ENCODE results near the gene NKD2.

NKD2 gene

DNA sequence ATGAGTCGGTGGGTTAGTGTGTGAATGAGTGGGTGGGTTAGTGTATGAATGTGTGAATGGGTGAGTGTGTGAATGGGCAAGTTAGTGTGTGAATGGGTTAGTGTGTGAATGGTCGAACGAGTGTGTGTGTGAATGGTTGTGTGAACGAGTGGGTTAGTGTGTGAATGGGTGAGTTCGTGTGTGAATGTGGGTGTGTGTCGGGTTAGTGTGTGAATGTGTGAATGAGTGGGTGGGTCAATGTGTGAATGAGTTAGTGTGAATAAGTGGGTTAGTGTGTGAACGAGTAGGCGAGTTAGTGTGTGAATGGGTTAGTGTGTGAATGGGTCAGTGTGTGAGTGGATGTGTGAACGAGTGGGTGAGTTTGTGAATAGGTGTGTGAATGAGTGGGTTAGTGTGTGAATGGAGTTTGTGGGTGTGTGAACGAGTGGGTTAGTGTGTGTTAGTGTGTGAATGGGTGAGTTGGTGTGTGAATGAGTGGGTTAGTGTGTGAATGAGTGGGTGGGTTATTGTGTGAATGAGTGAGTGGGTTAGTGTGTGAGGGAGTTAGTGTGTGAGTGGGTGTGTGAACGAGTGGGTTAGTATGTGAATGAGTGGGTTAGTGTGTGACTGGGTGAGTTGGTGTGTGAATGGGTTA lies 38.8 kb downstream of the NKD2 start:
- no peak for DNase-seq

DNA sequence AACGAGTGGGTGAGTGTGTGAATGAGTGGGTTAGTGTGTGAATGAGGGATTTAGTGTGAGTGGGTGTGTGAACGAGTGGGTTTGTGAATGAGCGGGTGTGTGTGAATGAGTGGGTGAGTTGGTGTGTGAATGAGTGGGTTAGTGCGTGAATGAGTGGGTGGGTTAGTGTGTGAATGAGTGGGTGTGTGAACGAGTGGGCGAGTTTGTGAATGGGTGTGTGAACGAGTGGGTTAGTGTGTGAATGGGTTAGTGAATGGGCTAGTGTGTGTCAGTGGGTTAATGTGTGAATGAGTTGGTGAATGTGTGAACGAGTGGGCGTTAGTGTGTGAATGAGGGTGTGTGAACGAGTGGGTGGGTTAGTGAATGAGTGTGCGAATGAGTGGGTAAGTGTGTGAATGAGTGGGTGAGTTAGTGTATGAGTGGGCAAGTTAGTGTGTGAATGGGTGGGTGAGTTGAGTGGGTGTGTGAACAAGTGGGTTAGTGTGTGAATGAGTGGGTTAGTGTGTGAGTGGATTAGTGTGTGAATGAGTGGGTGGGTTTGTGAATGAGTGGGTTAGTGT lies 39.6 kb downstream of the NKD2 start:
- no peak for DNase-seq

DNA sequence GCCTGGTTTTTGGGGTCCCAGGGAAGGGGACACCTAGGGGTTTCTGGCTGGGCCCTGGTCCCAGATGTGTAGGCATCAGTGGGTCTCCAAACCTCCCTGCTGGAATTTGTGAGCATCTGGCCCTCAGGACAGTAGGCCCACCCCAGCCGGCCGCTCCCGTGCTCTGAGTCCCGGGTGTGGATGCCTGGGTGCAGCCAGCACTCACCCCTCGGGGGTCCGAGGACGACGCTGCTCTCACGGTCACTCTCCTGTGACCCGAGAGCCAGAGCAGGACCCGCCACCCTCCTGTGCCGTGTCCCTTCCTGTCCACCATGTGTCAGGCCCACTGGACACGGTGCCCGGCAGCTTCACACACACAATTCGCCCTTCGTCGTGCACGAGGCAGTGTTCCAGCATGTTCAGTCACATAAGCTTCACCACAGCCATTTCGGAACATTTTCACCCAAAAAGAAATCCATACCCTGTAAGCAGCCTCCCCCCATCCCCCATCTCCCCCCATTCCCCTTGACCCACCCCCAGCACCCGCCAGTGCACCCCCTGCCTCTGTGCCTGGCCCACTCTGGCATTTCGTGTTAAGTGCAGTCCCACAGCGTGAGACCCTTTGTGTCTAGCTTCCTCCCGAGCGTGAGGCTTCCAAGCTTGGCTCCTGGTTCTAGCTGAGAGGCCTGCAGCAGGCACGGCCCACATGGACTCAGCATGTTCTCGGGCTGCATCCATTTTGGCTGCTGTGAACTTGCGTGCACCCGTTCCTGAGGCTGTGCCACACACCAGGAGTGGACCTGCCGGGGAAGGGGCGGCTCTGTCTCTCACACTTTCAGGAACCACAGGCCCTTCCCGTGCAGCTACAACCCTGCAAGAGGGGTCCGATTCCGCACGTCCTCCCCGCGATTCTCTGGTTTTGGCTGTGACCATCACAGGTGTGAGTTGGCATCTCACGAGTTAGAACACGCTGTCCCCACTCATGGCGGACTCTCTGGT lies 40.5 kb downstream of the NKD2 start:
- DNase-seq = no peak

DNA sequence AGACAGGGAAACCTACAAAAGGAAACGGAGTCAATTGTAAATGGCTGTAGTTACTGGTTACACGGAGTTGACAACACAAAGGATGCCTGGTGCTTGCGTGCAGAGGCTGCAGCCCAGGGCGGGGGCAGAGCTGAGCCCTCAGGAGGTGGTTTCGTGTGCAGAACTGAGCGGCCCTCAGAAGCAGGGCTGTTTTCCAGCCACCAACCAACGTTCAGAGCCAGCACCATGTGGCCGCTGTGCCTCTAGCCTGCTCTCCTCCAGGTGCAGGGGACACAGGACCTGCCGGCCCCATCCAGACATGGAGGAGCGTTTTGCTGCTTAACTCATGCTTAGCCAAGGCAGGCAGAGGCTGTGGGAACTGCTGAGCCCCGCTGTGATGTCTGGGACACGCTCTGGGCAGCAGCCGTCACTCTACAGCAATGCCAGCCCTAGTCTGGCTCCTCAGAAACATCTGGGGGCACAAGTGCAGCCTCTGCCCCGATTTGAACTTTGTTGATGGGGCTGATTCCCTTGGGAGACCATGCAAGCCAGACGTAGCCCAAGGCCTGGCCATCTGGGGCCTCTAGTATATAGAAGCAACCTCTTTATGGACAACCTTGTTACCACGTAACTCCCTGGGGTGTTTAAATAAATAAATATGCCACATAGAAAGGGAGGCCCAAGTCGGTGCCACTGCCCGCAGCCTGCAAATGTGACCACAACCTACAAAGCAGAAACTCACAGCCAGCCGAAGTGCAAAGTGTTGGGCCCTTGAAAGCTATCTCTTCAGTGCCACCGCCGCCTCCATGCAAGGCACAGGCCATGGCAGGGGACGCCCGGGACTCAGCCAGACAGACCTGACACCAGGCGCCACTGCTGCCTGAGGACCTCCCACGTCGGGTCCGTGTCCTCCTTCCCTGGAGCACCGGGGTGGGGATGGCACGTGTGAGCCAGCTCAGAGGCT lies 42.1 kb downstream of the NKD2 start:
- DNase-seq = no peak

DNA sequence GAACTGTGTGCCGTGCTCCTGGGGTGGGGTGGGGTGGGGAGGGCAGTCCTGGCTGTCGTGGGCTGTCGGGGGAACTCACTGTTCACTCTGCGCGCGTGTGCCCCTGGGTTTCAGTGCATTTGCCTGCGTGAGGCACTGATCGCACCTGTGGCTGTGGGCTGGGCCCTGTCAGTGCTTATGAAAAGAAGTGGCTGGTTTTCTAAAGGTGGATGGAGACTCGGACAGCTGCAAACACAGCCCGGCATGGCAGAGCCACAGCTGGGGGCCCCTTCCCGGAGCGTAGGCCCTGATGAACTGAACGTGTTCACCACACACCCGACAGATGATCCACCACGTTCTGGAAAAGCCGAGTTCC lies 42.7 kb downstream of the NKD2 start:
- no peak for DNase-seq

DNA sequence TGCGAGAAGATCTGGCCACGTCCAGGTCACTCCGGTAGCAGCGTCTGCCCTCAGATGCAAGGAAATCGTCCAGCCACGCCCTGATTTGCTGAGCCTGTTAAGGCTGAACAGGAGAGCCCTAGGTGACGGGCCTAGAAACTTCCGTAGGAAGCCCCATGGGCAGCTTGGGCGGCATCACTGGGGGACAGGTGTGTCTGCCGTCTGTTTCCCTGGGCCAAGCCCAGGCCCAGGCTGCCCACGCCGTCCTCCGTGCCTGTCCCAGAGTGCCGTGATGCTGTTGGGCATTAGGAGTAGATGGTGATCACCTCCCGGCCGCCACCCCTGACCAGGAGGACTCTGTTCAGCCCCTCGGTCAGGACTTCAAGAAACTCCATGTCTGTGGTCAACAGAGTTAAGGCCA lies 43.5 kb downstream of the NKD2 start:
- DNase-seq = no peak

DNA sequence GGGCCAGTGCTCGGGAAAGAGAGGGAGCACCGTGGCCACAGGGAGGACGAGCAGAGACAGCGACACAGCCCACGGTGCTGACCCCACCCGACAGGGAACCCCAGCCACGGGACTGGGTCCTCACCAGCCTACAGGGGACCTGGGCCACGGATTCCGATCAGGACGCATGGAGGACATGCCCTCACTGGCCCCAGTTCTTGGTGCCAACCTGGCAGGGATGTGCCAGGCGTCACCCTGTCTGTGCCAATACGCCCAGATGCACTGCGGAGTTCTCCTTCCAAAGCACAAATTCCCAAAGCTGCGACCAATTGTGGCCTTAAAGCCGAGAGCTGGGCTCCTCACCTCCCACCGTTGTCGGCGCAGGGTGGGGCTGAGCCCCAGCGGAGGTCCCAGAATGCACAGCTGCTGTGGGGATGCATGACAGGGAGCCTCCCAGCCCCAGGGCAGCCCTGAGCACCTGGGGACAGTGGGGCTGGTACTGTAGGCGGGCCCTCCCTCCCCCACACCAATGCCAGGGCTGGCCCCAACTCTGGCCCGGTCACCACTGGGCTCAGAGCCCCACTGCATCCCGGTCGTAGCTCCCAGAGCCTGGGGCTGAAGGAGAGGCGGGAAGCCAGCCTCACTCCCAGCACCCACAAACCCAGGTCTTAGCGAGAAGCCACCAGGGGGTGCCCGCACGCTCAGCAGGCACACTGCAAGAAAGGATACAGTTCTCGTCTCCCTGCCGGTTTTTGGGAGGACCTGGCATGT lies 44.2 kb downstream of the NKD2 start:
- no peak for DNase-seq

DNA sequence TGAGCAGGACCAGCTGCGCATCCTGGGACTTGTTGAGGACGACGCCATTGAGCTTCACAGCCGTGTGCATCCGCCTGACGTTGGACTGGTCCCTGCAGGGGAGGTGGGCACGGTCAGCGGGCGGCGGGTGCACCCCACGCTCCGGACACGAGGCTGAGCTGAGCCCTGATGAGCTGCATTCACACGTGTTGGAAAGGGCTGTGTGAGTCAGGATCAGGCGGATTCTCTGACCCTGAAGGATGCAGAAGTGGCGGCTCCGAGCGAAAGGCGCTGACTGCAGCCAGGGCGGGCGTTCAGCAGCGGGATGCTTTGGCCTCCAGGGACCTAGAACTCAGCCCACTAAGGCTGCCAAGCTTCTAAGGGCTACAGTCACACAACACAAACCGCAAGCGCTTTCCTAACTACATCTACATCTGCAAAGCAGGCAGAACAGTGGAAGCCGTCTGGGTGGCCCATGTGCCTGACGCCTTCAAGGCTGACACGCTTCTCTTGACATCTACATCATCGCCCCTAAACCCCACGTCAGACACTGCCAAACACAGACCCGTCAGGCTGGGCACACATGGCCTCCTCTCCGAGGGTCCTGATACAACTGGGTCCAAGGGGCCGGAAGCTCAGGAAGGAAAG lies 44.9 kb downstream of the NKD2 start:
- DNase-seq = no peak

DNA sequence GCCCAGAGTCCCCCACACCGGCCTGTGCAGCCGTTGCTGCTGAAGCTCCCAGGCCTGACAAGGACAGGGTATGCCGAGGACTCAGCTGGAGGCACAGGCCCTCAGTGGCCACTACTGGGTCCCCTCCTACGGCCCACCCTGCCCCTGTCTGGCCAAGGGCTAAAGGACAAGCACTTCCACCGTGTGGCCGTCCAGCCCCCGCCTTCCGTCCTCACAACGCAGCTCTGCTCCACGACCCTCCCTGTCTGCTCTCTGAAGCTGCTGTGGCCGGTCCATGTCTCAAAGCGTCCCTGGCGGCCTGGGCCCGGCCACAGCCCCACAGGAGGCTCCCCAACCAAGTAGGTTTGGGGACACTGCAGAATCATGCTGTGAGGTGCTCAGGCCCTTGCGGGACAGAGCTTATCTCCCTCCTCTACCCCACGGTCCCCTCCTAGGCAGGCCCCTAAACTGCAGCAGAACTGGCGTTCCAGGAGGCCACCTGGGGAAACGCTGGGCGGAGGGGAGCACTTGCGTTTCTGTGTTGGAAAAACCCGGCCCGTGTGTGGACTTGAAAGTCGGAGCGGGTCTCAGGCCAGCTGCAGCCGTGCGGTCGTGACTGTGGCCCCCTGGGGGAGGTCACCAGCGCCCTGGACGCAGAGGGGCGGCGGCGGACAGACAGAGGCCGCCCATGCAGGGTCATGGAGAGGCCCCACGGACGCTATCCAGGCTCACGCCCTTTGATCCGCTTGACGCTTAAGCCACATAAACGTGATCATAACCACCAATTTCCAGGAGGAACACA lies 45.6 kb downstream of the NKD2 start:
- DNase-seq = no peak

DNA sequence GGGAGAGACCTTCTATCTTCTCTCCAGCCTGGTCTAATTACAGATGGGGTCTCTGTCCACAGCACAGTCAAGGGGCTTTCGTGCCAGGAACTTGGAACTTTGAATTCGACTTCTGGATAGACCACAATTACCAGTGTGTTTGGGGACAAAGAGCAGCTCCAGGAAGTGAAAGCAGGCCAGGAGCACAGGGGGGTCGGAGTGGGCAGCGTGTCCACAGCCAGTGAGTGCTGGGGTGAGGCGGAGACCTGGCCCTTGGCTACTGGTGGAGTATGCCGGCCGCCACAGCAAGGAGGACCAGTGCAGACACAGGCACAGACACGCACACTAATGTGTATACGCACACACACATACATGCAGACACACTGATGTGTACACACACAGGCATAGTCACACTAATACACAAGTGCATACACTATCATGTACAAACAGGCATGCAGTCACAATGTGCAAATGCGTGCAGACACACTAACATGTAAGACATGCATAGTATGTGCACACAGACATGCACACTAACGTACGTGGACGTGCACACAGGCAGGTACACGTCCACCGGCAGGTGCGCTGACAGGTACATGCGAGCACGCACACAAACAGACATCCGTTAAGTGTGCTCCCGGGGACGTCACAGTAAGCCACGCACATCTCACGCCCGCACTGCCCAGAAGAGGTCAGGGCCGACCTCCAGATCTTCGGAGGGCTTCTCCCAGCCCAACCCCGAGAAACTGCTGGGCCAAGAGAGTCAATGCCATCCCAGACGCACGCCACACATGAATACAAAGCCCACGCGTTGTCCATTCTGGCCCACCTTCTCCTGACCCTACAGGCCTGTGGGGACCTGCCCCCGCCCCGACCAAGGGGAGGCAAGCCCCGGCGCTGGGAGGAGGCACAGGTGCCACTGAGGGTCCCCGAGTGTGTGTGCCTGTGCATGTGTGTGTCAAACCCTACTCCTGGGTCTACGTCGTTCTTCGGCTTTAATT lies 46.5 kb downstream of the NKD2 start:
- DNase-seq = no peak

DNA sequence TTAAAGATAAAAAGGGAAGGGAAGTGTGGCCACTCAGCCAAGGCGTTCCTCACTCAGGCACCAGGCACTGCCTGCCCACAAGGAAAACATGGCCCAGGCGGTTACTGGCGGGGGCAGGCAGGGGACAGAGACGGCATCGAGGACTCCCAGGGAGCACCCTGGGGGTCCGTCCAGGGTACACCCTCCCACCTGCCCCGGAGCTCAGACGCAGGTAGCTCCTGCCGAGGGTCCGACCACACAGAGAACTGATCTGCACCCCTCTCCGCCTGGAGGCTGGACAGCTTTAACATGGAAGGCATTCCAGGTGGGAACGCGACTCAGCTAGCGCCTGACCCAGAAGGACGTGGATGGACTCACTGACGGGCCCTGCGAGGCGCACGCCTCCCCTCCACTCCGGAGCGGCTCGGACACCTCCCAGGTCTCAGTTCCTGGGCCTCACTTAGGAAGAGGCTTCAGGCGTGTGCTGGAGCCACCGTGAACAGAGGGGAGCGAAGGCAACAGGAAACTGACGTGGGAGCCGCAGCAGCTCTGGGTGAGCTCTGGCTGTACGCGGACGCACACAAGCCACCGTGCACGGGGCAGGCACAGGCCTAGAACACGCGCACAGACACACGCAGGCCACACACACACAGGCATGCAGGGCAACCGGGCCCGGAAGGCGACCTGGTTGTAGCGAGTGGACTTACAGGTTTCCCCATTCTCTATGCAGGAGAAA lies 47.5 kb downstream of the NKD2 start:
- DNase-seq = no peak

DNA sequence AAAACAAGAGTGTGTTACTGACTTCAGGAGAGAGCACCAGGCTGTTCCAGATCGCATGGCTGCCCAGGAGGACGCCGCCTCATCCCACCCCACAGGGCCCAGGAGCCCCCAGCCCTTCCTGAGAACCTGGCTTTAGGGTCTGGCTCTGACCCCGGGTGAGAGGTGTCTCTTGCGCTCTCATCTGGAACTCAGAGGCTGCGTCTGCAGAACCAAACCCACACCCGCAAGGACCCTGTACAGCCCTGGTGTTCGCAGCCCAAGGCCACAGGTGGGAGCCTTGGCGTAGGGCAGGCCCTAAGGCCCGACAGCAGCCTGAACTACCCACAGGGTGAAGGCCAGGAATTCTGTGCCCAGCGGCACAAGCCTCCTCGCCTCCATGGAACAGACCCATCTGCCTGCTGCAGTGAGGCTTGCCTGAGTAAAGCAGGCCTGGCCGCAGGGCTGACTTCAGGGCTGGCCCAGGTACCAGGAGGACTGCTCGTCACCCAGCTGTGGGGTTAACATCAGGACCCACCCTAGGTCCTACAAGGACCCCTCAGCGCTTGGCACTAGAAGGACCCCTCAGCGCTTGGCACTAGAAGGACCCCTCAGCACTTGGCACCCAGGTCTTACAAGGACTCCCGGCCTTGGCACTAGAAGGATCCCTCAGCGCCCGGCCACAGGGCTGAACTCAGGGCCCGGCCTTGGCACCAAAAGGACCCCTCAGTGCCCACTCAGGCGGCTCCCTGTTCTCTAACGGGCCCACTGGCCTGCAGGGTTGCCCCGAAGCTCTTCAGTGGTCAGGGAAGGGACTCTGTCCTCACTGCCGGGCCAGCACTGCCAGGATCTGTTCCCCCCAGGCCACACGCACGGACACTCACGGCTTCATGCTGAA lies 48.2 kb downstream of the NKD2 start:
- no peak for DNase-seq

DNA sequence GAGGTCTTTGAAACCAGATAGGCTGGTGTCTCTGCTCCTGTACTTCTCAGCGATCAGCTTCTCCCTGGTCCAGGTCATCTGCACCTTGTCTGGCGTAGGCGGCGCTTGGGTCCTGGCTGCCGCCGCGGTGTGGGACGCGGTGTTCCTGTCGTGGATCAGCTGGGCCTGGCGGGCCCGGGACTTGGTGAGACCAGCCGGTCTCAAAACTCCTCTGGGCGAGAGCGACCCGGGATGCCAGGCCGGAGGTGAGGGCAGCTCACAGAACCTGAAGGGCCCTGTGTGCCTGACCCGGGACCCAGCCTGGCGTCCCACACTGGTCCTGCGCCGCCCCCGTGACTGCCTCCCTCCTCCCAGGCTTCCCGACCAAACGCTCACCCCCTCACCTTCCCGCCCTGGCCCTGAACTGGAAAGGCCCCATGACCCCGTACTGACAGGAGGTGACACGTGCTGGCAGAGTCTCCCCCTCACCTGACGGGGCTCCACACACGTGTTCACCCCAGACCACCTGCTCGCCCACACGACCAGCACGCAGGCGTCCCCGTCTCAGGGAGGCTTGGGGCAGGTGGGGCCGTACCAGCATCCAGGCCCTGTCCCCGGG lies 49.0 kb downstream of the NKD2 start:
- no peak for DNase-seq

DNA sequence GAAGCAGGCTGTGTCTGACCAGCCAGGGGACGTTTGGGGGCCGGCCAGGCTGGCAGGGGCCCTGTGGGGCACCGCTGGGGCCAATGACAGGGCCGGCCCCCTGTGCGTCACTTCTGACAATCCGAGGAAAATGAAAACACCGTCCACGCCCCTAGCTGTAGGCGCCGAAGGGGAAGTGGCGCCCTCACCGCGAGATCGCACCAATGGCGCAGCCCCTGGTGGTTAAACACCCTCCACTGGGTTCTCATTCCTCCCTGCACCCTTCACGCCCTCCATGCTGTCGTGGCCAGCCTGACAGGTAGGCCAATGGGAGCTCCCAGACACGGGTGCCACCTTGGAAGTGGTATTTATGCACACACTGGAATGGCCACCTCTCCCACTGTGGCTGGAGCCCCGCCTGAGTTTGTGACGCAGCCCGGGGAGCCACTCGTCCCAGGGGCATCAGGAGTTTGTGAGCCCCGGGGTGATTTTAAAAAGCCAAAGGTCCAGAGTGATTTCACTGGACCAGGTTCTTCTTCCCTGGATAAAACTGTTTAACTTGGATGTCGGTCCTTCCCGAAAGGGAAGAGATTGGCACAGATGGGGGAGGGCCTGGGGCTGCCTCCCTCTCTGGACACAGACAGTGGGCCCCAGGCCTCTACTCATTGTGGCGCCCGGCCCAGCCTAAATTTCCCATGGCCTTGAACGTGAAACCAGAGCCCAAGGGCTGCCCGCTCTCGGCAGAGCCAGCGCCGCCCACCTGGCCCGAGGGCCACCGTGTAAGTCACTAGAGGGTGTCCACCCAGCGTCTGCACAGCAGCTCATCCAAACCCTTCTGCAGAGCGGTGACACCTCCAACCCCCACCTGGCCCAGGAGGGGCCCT lies 49.7 kb downstream of the NKD2 start:
- DNase-seq = no peak

DNA sequence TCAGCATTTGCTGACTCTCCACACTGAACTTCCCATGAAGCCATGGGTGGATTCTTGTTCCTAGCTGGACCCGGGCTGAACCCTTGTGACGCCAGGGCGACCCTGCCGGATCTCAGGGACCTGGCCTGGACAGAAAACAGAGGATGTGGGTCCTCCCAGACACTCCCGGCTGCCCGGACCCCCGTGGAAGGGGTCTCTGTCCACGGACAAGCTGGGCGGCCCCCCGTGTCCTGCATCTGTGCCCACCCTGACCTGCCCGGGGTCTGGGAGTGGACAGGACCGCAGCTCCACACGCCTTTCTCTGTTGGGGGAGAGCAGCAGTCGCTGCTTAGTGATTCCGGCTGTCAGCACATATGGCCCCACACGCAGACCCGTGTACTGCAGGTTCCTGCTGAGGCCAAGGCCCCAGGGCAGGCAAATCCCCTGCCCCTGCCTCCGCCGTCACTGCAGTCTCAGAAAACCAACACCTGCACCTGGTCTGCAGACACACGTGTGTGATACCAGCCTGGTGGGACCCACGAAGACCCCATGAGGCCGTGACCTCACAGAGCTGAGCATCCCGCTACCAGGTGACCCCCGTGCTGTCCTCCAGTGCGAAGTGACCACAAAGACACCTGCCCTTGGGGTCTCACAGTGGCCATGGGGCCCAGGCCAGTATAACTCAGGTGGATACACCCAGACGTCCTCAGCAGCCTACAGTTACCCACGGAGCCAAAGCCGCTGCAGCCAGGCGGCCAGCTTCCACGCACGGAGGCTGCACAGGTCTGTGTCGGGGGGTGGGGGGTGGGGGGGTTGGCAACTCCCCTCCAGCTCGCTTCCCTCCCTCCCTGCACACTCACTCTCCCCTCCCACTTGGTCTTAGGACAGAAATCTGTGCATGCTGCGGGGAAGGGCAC lies 50.6 kb downstream of the NKD2 start:
- DNase-seq = no peak
